ENCODE measurements around the gene CNBD2.
"Not testable (repeated sequence)": the region's sequence is repeated elsewhere in the genome, so short reads cannot be mapped to it uniquely, and the experiment has no call there.

Gene CNBD2

GRCh38 chr20:36028106-36028808 is 59.9 kb downstream of the CNBD2 start:
- no peak for DNase-seq

- no peak for DNase-seq
These were observed 61.8 kb downstream of the CNBD2 start for GRCh38 chr20:36030149-36030548.

GRCh38 chr20:36031806-36032205 is 63.4 kb downstream of the CNBD2 start:
- no peak for DNase-seq

GRCh38 chr20:36034875-36035274 is 66.5 kb downstream of the CNBD2 start:
- DNase-seq = no peak

- DNase-seq = no peak
These were observed 67.4 kb downstream of the CNBD2 start for GRCh38 chr20:36035745-36036144.

- DNase-seq = no peak
These were observed 68.3 kb downstream of the CNBD2 start for GRCh38 chr20:36036688-36037087.

- no peak for DNase-seq
These were observed 72.2 kb downstream of the CNBD2 start for GRCh38 chr20:36040571-36040970.

GRCh38 chr20:36043441-36043840 is 75.1 kb downstream of the CNBD2 start:
- DNase-seq = no peak

- DNase-seq = no peak
These were observed 75.6 kb downstream of the CNBD2 start for GRCh38 chr20:36043892-36044515.

DNA sequence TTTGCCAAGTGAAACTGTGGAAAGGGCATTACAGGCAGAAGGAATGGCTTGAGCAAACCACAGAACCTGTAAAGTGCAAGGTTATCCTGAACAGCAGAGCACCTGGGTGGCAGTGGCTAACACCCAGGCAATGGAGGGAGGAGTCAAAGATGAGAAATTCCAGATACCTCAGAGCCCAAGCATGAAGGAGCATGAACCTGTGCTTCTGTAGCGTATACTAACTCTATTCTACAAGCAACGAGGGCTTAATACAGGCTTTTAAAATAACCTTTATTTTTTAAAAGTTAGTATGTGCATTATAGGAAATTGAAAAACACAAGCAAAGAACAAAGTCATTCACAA is 77.0 kb downstream of the CNBD2 start:
- DNase-seq = no peak

- not testable (repeated sequence) for DNase-seq
These were observed 77.8 kb downstream of the CNBD2 start for GRCh38 chr20:36046073-36046798.

DNA sequence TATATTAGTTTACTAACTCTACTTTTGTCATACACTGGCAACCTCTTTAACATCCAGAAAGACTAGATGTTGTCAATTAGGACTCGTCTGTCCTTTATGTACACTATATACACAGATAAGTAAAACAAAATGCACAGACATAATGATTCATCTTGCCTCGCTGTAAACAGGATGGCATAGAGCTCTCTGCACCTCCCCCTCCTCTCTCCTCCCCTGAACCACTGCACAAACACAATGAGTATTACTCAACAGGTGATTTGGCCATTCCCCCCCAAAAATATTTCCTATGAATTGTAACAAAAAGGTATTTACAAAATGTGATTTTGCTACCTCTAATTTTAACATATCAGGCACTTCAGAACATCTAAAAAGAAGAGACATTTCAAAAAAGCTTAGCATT is 81.0 kb downstream of the CNBD2 start:
- DNase-seq = not testable (repeated sequence)

GRCh38 chr20:36050436-36051317 is 82.3 kb downstream of the CNBD2 start:
- DNase-seq = peak; percentile 80

DNA sequence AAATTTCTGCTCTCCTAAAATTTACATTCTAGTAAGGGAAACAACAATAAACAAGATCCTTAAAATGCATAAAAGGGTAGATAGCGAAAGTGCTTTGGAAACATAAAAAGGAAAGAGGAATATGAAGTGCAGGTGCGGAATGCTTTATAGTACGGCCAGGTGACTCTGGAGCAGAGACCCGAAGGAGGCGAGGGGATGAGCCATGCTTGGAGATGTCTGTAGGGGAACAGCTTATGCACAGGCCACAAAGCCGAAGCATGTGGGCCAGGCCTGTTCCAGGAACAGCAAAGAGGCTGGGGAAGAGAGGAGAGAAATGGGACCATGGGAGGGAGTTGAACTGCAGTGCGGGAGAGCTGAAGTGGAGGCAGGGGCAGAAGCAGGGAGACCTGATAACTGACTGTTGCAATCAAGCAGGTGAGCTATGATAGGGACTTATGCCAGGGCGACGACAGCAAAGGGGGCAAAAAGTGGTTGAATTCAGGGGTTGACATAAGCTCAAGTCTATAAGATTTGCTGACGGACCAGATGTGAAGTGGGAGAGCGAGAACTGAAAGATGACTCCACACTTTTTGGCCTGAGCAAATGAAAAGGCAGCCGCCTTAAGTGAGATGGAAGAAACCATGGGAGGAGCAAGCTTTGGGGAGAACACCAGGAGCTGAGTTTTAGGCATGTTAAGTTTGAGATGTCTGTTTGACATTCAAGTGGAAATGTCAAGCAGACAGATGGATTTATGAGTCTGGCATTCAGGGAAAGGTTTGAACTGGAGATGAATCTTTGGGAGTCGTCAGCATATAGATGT is 83.1 kb downstream of the CNBD2 start:
- DNase-seq = peak; percentile 15

- no peak for DNase-seq
These were observed 83.7 kb downstream of the CNBD2 start for GRCh38 chr20:36052117-36052513.

GRCh38 chr20:36053863-36054518 is 85.6 kb downstream of the CNBD2 start:
- not testable (repeated sequence) for DNase-seq

- no peak for DNase-seq
These were observed 86.8 kb downstream of the CNBD2 start for GRCh38 chr20:36055145-36055544.

- no peak for DNase-seq
These were observed 92.3 kb downstream of the CNBD2 start for GRCh38 chr20:36060676-36061075.

- DNase-seq = no peak
These were observed 93.4 kb downstream of the CNBD2 start for GRCh38 chr20:36061754-36062153.

- no peak for DNase-seq
These were observed 94.4 kb downstream of the CNBD2 start for GRCh38 chr20:36062799-36063198.

DNA sequence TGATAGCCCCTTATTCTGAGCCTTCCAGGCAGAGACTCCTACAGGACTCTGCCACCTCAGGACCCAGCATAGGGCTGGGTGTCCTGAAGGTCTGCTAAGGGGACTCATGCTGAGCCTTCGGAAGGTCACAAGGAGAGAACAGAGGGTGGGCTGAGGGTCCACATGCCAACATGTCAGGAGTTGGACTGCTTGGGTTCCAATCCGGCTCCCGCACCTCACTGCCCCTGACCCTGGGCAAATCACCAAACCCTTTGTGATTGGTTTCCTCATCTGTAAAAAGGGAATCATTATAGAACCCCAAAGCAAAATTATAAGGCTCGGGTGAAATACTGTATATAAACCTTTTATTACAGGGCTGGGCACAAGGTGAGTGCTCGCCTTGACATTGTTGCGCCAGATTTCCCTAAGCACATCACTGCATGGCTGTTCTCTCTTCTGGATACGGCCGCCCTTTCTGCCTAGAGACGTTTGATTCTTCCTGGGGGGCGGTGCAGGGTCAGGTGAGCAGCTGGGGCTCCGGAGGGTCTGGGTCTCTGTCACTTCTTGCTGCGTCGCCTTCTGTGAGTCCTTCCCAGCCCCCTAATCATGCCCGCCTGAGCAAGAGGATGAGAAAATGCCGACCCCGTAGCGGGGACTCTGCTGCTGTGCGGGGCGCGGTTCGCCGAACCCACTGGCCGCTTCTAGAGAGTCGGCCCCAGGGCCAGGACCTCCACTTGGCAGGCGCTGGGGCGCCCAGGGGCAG is 95.7 kb downstream of the CNBD2 start:
- DNase-seq = no peak
